Breast epithelium (tissue), 4 donors: ENCODE results near the gene ADAMTS2. TPM values are rescaled to one million over a fixed set of nuclear protein-coding genes. Genes with fewer than 3 reads are reported as not detected.

Experiments used
- DNase-seq, 2 donors: peaks; one replicate each; pipeline ENCODE4 v3.0.0-alpha.2; 2019; ENCODE audit warnings: low spot score in 2 of 2
- H3K27ac ChIP-seq, 2 donors: fragments of 200-600 bp; sonication (generic) in 1 of 2; one replicate each; pipeline ENCODE4 v1.5.1; 2016 to 2019; ENCODE audit warnings: mild to moderate bottlenecking in 1 of 2
- H3K27me3 ChIP-seq, 2 donors: fragments of 200-600 bp; sonication (generic) in 1 of 2; one replicate each; pipeline versions ENCODE4 v1.5.1 to v1.6.0; 2017 to 2019; ENCODE audit warnings: control low read depth in 1 of 2, mild to moderate bottlenecking in 1 of 2
- H3K36me3 ChIP-seq: fragments of 200-600 bp; one replicate; pipeline ENCODE4 v1.5.1; 2019
- H3K4me1 ChIP-seq, 2 donors: fragments of 200-600 bp; sonication (generic); one replicate each; pipeline ENCODE4 v1.5.1; 2016 to 2019; ENCODE audit warnings: control low read depth in 1 of 2
- H3K4me3 ChIP-seq, 3 donors: fragments of 200-600 bp; sonication (generic); 1 replicate in 2 of 3; 2 replicates in 1 of 3; pipeline ENCODE4 v1.5.1; 2016 to 2019; ENCODE audit warnings: mild to moderate bottlenecking in 3 of 3, moderate library complexity in 2 of 3
- H3K9me3 ChIP-seq, 2 donors: fragments of 200-600 bp; sonication (generic) in 1 of 2; one replicate each; pipeline ENCODE4 v1.5.1; 2016 to 2019; ENCODE audit warnings: control low read depth in 1 of 2
- POLR2A ChIP-seq: fragments of 450-650 bp; IDR thresholded peaks from one replicate; pipeline ENCODE4 v1.6.1; 2016; ENCODE audit warnings: antibody characterized with exemption, mild to moderate bottlenecking, moderate library complexity
- POLR2AphosphoS5 ChIP-seq, 3 donors: sonication (generic); formaldehyde crosslinking; IDR thresholded peaks; one replicate each; pipeline ENCODE4 v1.6.1; 2017; ENCODE audit warnings: antibody characterized with exemption in 3 of 3
- intact Hi-C: fragments of 100-400 bp; cut with DNase I; formaldehyde crosslinking; loops from one replicate; pipeline ENCODE4 v1.15.1; 2023; ENCODE audit warnings: low total_unique reads
- total RNA-seq, 3 donors: library from RNA; depleted of rRNA; stranded (reverse); fragments of >200 nt; gene quantifications; one replicate each; pipeline ENCODE4 v1.1.0, GENCODE V29; 2016
- TF ChIP-seq, protein P1 (sequence below), 3 donors: fragments of 450-650 bp; IDR thresholded peaks; one replicate each; pipeline ENCODE4 v1.5.1; 2016 to 2017; ENCODE audit warnings: antibody characterized with exemption in 3 of 3, mild to moderate bottlenecking in 3 of 3, moderate library complexity in 3 of 3

ADAMTS2 gene
- total RNA-seq, 3 donors from 2014 or later, result 11.3 to 51.8 (median 19.7) TPM

DNA sequence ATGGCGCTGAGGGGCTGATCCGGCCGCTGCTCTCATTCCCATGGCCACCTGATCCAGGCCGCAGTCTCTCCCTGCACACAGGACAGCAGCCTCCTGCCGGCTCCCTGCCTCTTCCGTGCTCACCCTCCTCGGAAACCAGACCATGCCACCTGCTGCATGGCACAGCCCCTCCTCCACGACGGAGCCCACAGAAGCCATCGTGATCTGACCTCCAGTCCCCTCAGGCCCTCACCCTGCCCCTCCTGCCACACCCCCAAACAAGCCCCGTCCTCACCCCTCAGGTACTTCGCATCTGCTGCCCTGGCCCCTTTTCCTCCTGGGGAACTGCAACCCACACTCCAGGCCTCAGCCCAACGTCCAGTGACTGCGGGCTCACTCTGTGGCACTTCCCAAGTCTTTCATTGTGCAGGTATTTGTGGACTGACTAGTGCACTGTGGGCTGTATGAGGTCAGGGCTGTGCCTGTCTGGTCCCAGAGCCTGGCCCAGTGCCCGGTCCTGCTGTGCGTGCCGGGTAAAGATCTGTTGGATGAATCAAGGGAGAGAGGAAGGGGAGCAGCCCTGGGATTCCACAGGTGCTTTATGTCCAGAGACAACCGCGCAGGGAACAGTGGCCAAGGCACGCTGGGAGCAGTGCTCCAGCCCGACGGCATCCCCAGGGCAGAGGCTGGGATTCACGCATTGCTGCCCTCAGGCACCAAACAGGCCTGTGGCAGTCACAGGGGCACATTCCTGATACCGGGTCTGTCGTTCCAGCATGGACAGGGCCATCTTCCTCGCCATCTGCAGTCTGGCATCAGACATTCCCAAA lies 86.1 kb downstream of the ADAMTS2 start:
- Histone ChIP-seq H3K4me3 (no peak overlapping the region), H3K27ac (peak overlapping the region in 1 of 2 donors; percentile 48), H3K27me3 (no peaks in the 10 kb centered on the region), H3K36me3 (no peaks in the 10 kb centered on the region), H3K9me3 (no peaks in the 10 kb centered on the region), H3K4me1 (no peaks in the 10 kb centered on the region)
- TF ChIP-seq POLR2AphosphoS5 (IDR thresholded peaks at IDR 0.05) (no peak), POLR2A (no peak)
- TF ChIP-seq, protein P1, sequence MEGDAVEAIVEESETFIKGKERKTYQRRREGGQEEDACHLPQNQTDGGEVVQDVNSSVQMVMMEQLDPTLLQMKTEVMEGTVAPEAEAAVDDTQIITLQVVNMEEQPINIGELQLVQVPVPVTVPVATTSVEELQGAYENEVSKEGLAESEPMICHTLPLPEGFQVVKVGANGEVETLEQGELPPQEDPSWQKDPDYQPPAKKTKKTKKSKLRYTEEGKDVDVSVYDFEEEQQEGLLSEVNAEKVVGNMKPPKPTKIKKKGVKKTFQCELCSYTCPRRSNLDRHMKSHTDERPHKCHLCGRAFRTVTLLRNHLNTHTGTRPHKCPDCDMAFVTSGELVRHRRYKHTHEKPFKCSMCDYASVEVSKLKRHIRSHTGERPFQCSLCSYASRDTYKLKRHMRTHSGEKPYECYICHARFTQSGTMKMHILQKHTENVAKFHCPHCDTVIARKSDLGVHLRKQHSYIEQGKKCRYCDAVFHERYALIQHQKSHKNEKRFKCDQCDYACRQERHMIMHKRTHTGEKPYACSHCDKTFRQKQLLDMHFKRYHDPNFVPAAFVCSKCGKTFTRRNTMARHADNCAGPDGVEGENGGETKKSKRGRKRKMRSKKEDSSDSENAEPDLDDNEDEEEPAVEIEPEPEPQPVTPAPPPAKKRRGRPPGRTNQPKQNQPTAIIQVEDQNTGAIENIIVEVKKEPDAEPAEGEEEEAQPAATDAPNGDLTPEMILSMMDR (IDR thresholded peaks at IDR 0.05), result no peak
- intact Hi-C loops, result loop anchor here (5.0 kb wide), 1 partner anchor 598 kb away; the partner anchor contains the start of gene MRNIP
- peak in 1 of 2 donors; percentile 43 for DNase-seq

DNA sequence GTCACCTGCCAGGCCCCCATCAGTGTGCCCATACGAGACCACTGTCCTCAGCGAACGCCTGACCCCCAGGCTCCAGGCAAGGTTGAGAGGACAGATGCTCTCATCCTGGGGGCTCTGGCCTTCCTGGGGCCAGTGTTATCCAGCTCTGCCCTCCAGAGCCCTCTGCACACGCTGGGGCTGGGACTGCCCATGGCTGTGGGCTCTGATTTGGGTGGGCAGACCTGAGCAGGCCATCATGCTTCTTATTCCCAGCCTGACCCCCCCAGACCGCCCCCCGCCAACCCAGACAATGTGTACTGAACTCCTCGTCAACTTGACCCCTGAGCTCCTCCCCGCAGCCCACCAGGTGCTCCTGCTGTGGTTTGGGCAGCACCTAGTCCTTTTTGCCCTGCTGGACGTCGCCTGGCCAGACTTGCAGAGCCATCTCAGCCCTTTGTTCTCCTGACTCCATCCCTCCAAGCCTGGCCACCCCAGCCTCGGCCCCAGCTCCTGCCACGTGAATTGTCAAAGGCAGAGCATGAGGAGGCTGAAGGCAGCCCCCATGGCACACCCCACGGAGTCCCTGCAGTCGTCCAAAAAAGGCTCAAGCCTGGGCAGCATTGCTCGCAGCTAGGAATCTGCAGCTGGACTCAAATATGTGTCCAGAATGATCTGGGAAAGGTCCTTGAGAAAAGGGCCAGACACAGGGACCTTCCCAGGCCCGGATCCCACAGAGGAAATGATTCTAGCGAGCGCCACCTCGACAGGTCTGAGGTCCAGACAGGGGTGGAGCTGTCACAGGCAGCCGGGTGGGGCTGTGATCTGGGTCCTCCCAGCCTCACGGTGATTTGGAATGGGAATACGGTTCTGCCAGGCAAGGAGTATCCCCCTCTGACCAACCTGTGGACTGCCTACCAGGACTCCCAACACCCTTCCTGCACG lies 87.0 kb downstream of the ADAMTS2 start:
- Histone ChIP-seq H3K27me3 (no peaks in the 10 kb centered on the region), H3K36me3 (no peaks in the 10 kb centered on the region), H3K27ac (peak overlapping the region; percentile 54 to 76), H3K9me3 (no peaks in the 10 kb centered on the region), H3K4me1 (no peaks in the 10 kb centered on the region), H3K4me3 (no peak overlapping the region)
- peak in 1 of 2 donors; percentile 44 for DNase-seq
- intact Hi-C loops, result loop anchor here (5.0 kb wide), 1 partner anchor 599 kb away; the partner anchor contains the start of gene MRNIP
- TF ChIP-seq, protein P1 (IDR thresholded peaks at IDR 0.05), result no peak
- no peak for TF ChIP-seq POLR2AphosphoS5 (IDR thresholded peaks at IDR 0.05)

DNA sequence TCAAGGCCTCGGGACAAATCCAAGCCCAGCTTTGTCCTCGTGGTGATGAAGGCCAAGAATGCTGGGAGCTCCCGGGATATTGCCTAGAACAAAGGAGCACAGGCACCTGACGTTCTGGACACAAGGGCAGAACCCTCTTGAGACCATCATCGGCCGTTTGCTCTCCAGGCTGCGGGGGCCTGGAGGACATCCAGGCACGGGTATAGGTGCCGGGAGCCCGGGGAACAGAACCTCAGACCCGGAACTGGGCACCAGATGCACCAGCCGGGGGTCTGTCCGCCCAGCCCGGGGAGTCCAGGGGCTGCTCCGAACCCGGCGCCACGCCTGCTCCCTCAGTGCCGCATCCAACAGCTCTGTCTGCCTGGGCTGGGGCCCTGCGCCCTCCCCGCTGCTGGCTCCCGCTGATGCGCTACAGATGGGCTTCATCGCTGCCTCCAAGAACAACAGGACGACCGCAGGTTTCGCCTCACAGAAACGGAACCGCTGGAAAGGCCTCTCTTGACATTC lies 88.0 kb downstream of the ADAMTS2 start:
- intact Hi-C loops, result loop anchor here (5.0 kb wide), 1 partner anchor 600 kb away; the partner anchor contains the start of gene MRNIP
- DNase-seq, result peak in 1 of 2 donors; percentile 47
- Histone ChIP-seq H3K9me3 (no peaks in the 10 kb centered on the region), H3K27ac (peak overlapping the region; percentile 54 to 76), H3K4me1 (no peaks in the 10 kb centered on the region), H3K4me3 (peak overlapping the region in 1 of 3 donors; percentile 44), H3K27me3 (no peaks in the 10 kb centered on the region), H3K36me3 (no peaks in the 10 kb centered on the region)
- TF ChIP-seq, protein P1 (IDR thresholded peaks at IDR 0.05), result no peak
- TF ChIP-seq POLR2AphosphoS5 (IDR thresholded peaks at IDR 0.05) (no peak), POLR2A (no peak)

DNA sequence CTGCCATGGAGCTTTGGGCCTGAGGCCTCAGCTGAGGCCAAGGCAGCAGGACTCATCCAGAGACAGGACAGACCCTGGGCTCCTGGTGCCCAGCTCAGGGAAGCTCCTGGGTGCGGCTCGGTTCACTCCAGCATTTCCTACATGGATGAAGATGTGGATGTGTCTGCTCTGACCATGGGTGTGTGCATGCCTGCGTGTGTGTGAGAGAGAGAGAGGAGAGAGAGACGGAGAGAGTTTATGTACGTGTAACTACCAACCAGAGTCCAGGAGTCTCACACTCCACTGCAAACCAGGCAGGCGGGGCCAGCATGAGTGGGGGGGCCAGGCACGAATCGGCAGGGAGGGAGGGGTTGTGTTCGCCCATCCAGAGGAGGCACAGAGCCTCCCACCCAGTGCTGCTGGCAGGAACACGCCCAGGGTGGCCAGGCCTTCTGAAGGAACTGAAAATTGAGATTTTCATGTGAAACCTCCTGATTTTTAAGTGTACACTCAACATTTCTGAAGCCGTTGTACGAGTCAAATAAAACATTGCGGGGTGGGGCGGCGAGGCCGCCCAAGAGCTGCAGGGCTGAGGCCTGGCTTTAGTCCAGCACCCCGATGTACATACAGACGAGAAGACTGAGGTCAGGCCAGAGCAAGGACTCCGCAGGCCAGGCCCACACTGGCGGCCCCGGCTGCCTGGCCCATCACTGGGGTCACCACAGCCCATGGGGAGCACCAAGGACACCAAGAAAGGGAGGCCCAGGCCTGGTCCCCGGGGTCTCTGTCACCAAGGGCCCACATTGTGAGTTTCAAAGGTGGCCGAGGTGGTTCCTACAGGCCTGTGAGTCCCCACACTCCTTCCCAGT lies 88.7 kb downstream of the ADAMTS2 start:
- Histone ChIP-seq H3K27ac (peak overlapping the region; percentile 54 to 76), H3K36me3 (no peaks in the 10 kb centered on the region), H3K27me3 (no peaks in the 10 kb centered on the region), H3K9me3 (no peaks in the 10 kb centered on the region), H3K4me3 (no peak overlapping the region), H3K4me1 (no peaks in the 10 kb centered on the region)
- DNase-seq, result peak; percentile 17 to 42
- TF ChIP-seq POLR2AphosphoS5 (IDR thresholded peaks at IDR 0.05) (no peak), POLR2A (no peak)
- TF ChIP-seq, protein P1 (IDR thresholded peaks at IDR 0.05), result no peak
- intact Hi-C loops, result loop anchor here (5.0 kb wide), 1 partner anchor 601 kb away; the partner anchor contains the start of gene MRNIP
